HG02798 (cell line): ENCODE data around the gene KRT37.
"Not testable (repeated sequence)": the region's sequence is repeated elsewhere in the genome, so short reads cannot be mapped to it uniquely, and the experiment has no call there.

Experiments
- ATAC-seq: cut with Tn5 transposase; IDR thresholded peaks from one replicate; pipeline ENCODE4 v1.9.1; 2021; ENCODE audit warnings: mild to moderate bottlenecking; ENCODE audit not compliant: unreplicated experiment, poor library complexity

Gene KRT37

DNA sequence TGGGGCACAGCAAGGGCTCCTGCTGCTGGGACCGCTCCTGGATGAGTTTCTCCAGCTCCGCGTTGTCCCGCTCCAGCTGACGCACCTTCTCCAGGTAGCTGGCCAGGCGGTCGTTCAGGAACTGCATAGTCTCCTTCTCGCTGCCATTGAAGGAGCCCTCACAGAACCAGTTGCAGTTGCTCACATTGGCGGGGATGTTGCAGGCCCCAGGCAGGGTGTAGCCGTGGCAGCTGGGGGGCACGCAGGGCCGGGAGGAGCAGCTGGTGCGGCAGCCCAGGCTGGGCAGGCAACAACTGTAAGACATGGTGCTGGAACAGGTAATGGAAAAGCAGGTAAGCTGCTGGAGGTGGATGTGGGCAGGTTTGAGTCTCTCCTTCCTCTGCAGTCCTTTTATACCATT is 42.4 kb downstream of the KRT37 start, which contains the start of gene KRT34:
Gene KRT34 (minus strand): TSS at position 364 of the 400 bp plus-strand sequence. CDS start 60 bp downstream, at position 304.
- ATAC-seq = not testable (repeated sequence)

GRCh38 chr17:41380091-41380490 is 44.3 kb downstream of the KRT37 start:
- ATAC-seq = not testable (repeated sequence)

DNA sequence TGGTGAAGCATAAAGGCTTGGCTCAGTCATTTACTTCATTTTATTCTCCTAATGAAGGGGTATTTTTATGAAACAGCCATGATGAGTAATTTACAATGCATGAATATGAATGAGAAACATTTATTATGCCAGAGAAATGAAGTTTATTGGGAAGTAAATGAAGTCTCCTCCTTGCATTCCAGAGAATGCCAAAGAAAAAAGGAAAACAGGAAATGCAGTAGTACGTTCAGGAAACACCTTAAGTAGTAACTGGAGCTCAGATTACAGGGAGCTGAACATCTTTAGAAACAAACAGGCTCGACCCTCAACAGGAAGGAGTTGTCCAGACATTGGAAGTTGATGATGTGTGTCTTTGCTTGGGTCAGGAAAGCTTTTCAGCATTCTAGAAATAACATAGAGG is 46.8 kb downstream of the KRT37 start:
- no peak for ATAC-seq
